C4-2B (cell line): Measurements from ENCODE around the gene CHRNA7.
A peak's percentile ranks its signal among the peaks of the same experiment; 100 is the strongest.
"Not testable (repeated sequence)": the region's sequence is repeated elsewhere in the genome, so short reads cannot be mapped to it uniquely, and the experiment has no call there.

Experiments used
- H3K27ac ChIP-seq: fragments of 450-650 bp; 2 replicates; pipeline ENCODE4 v1.5.1; 2017
- CTCF ChIP-seq: fragments of 450-650 bp; conservative IDR thresholded peaks from 2 replicates; pipeline ENCODE4 v1.5.1; 2017; ENCODE audit warnings: mild to moderate bottlenecking
- ZFX ChIP-seq: fragments of 450-650 bp; IDR thresholded peaks from 2 replicates; pipeline ENCODE4 v1.6.1; 2017

CHRNA7 gene

GRCh38 chr15:32130823-32131222, 100.5 kb downstream of the CHRNA7 start:
- TF ChIP-seq CTCF, result peak; percentile 39
- TF ChIP-seq ZFX, result no peak
- H3K27ac ChIP-seq, result no peak overlapping the region

- TF ChIP-seq CTCF (no peak), ZFX (no peak)
Measured at GRCh38 chr15:32131803-32132202, 101.5 kb downstream of the CHRNA7 start.

GRCh38 chr15:32132859-32133258, 102.5 kb downstream of the CHRNA7 start:
- TF ChIP-seq CTCF, result no peak
- no peak for TF ChIP-seq ZFX
- no peak overlapping the region for H3K27ac ChIP-seq

More at GRCh38 chr15:32131803-32132202, 101.5 kb downstream of the CHRNA7 start:
- no peak overlapping the region for H3K27ac ChIP-seq

- H3K27ac ChIP-seq, result no peak overlapping the region
- TF ChIP-seq CTCF (no peak), ZFX (no peak)
Measured at GRCh38 chr15:32134842-32135241, 104.5 kb downstream of the CHRNA7 start.

GRCh38 chr15:32135335-32135734, 105.0 kb downstream of the CHRNA7 start:
- H3K27ac ChIP-seq, result no peak overlapping the region
- TF ChIP-seq CTCF (no peak), ZFX (no peak)

GRCh38 chr15:32145512-32145911, 115.2 kb downstream of the CHRNA7 start:
- not testable (repeated sequence) for H3K27ac ChIP-seq

- no peak for TF ChIP-seq CTCF
- no peak overlapping the region for H3K27ac ChIP-seq
Measured at GRCh38 chr15:32148833-32149555, 118.7 kb downstream of the CHRNA7 start.

GRCh38 chr15:32152574-32152973, 122.3 kb downstream of the CHRNA7 start:
- H3K27ac ChIP-seq, result no peak overlapping the region
- TF ChIP-seq ZFX, result no peak
- TF ChIP-seq CTCF, result no peak

GRCh38 chr15:32153868-32154623, 123.7 kb downstream of the CHRNA7 start:
- H3K27ac ChIP-seq, result not testable (repeated sequence)

- H3K27ac ChIP-seq, result not testable (repeated sequence)
Measured at GRCh38 chr15:32162143-32162542, 131.8 kb downstream of the CHRNA7 start.

- H3K27ac ChIP-seq, result not testable (repeated sequence)
Measured at GRCh38 chr15:32164065-32164464, 133.8 kb downstream of the CHRNA7 start.
